HFFc6 (cell line): ENCODE measurements around the gene ASAH2. TPM values are rescaled to one million over a fixed set of nuclear protein-coding genes. Genes with fewer than 3 reads are reported as not detected.

Experiments
- DNase-seq: peaks from one replicate; pipeline ENCODE4 v3.0.0-alpha.2; 2018
- H3K27ac Mint-ChIP-seq: 2 replicates; pipeline ENCODE4 v1.8.0; 2020; ENCODE audit warnings: mild to moderate bottlenecking, mixed read lengths
- H3K27me3 Mint-ChIP-seq: 2 replicates; pipeline ENCODE4 v1.8.0; 2021; ENCODE audit warnings: mild to moderate bottlenecking, moderate library complexity, mixed read lengths; ENCODE audit not compliant: insufficient read depth
- H3K36me3 Mint-ChIP-seq: 2 replicates; pipeline ENCODE4 v1.8.0; 2021; ENCODE audit warnings: low read depth, mixed read lengths
- H3K4me1 Mint-ChIP-seq: 2 replicates; pipeline ENCODE4 v1.8.0; 2020; ENCODE audit warnings: low read depth, mixed read lengths
- H3K4me3 Mint-ChIP-seq: 2 replicates; pipeline ENCODE4 v1.8.0; 2020; ENCODE audit warnings: mild to moderate bottlenecking, moderate library complexity, mixed read lengths
- H3K9me3 Mint-ChIP-seq: 2 replicates; pipeline ENCODE4 v1.8.0; 2020; ENCODE audit warnings: mild to moderate bottlenecking, mixed read lengths
- CTCF ChIP-seq: fragments of 200-600 bp; sonication (generic); IDR thresholded peaks from 2 replicates; pipeline ENCODE4 v1.5.0; 2021; ENCODE audit warnings: antibody characterized with exemption, mild to moderate bottlenecking
- total RNA-seq, 6 experiments: library from RNA; stranded (reverse); fragmentation: NEBNext Ultra II Directional; extraction: Animal tissue kit (Norgen Biotek cat#: 25700); gene quantifications; 2 replicates in 1 of 6; 3 replicates in 5 of 6; pipeline ENCODE4 v1.2.3, GENCODE V29; 2021

Gene ASAH2
- total RNA-seq, 6 experiments from 2014 or later, result 1.0 to 4.7 (median 3.9) TPM

DNA sequence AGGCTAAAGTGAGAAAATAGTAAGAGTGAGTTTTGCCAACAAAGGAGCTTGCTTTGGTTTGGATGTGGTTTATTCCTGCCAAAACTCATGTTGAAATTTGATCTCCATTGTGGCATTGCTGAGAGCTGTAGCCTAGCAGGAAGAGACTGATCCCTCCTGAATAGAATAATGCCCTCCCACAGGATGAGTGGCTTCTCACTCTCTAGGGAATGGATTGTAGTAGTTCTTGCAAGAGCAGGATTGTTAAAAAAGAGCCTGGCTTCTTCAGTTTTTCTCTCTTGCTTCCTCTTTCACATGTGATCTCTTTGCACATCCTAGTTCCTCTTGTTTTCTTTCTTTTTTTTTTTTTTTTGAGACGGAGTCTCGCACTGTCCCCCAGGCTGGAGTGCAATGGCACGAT, 34.4 kb downstream of the ASAH2 start:
- Mint-ChIP-seq H3K36me3 (no peaks in the 10 kb centered on the region), H3K27me3 (peaks cover 15% of the 10 kb centered on the region), H3K27ac (no peak overlapping the region), H3K4me1 (no peaks in the 10 kb centered on the region), H3K9me3 (no peaks in the 10 kb centered on the region), H3K4me3 (no peak overlapping the region)
- no peak for TF ChIP-seq CTCF
- DNase-seq, result no peak

GRCh38 chr10:50216418-50216817, 34.9 kb downstream of the ASAH2 start:
- Mint-ChIP-seq H3K27me3 (peaks cover 11% of the 10 kb centered on the region), H3K27ac (no peak overlapping the region), H3K4me1 (no peaks in the 10 kb centered on the region), H3K36me3 (no peaks in the 10 kb centered on the region), H3K9me3 (no peaks in the 10 kb centered on the region), H3K4me3 (no peak overlapping the region)
- DNase-seq, result no peak
- TF ChIP-seq CTCF, result no peak

- no peak overlapping the region for H3K4me3 Mint-ChIP-seq
- peaks cover 11% of the 10 kb centered on the region for H3K27me3 Mint-ChIP-seq
- no peaks in the 10 kb centered on the region for H3K9me3 Mint-ChIP-seq
- DNase-seq, result no peak
- H3K27ac Mint-ChIP-seq, result no peak overlapping the region
- no peaks in the 10 kb centered on the region for H3K4me1 Mint-ChIP-seq
- no peak for TF ChIP-seq CTCF
- H3K36me3 Mint-ChIP-seq, result no peaks in the 10 kb centered on the region
Measured at GRCh38 chr10:50211670-50212069, 39.6 kb downstream of the ASAH2 start.

DNA sequence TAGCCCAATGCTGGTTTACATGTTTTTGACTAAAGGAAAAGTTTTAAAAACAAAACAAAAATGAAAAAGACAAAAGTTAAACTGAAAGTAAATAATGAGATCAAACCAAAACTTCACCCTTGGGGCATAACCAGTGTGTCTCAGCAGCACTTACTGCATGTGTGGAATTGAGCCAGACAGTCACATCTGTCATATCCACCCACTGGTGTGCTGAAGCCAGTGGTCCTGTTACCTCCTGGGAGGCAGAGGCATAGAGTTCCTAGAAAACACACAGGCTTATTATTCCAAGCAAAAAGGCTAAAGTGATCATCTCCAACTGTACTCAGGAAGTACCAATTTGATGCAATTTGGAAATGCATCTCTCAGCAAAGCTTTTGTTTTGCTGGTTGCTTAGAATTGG, 40.4 kb downstream of the ASAH2 start:
- no peak overlapping the region for H3K27ac Mint-ChIP-seq
- no peak for TF ChIP-seq CTCF
- no peaks in the 10 kb centered on the region for H3K9me3 Mint-ChIP-seq
- no peaks in the 10 kb centered on the region for H3K36me3 Mint-ChIP-seq
- no peak overlapping the region for H3K4me3 Mint-ChIP-seq
- H3K4me1 Mint-ChIP-seq, result no peaks in the 10 kb centered on the region
- DNase-seq, result no peak
- peaks cover 13% of the 10 kb centered on the region for H3K27me3 Mint-ChIP-seq

Other genes starting within 250 kb of the ASAH2 start
- gene WASHC2A, start 183.6 kb downstream of the ASAH2 start, total RNA-seq, result 10 to 100 TPM; 37.4 to 51.5 (median 42.8) TPM